GM19099 (cell line): ENCODE results near the gene LRRC23.
A peak's percentile ranks its signal among the peaks of the same experiment; 100 is the strongest.

Experiments used
- POLR2A ChIP-seq: IDR thresholded peaks from 3 replicates; pipeline ENCODE4 v1.6.1; 2011; ENCODE audit warnings: low read depth; ENCODE audit not compliant: insufficient read length; ENCODE audit errors: extremely low read depth

LRRC23 gene

GRCh38 chr12:6869049-6870021, 35.3 kb upstream of the LRRC23 start:
- no peak for TF ChIP-seq POLR2A

- peak; percentile 39 for TF ChIP-seq POLR2A
These were observed 33.3 kb upstream of the LRRC23 start for GRCh38 chr12:6871052-6871957.

GRCh38 chr12:6872073-6873048, 32.3 kb upstream of the LRRC23 start:
- TF ChIP-seq POLR2A: peak; percentile 55

- TF ChIP-seq POLR2A: no peak
These were observed 31.3 kb upstream of the LRRC23 start, which contains the start of gene SPSB2 for GRCh38 chr12:6873094-6874014. SPSB2 (minus strand) TSS chr12:6873303; CDS start chr12:6872901, 402 bp downstream.

- TF ChIP-seq POLR2A: no peak
These were observed 21.4 kb upstream of the LRRC23 start for GRCh38 chr12:6883252-6883651.

- TF ChIP-seq POLR2A: no peak
These were observed 20.9 kb upstream of the LRRC23 start for GRCh38 chr12:6883683-6884082.

GRCh38 chr12:6884539-6884938, 20.1 kb upstream of the LRRC23 start:
- TF ChIP-seq POLR2A: no peak

- no peak for TF ChIP-seq POLR2A
These were observed 17.2 kb upstream of the LRRC23 start for GRCh38 chr12:6887460-6887859.

GRCh38 chr12:6888360-6888759, 16.3 kb upstream of the LRRC23 start:
- TF ChIP-seq POLR2A: no peak

GRCh38 chr12:6890789-6891645, 13.6 kb upstream of the LRRC23 start:
- TF ChIP-seq POLR2A: peak; percentile 87

- TF ChIP-seq POLR2A: no peak
These were observed 13.0 kb upstream of the LRRC23 start for GRCh38 chr12:6891646-6892001.

GRCh38 chr12:6894321-6894720, 10.3 kb upstream of the LRRC23 start:
- TF ChIP-seq POLR2A: no peak

- TF ChIP-seq POLR2A: no peak
These were observed 7.7 kb upstream of the LRRC23 start for GRCh38 chr12:6896846-6897435.

GRCh38 chr12:6899427-6899826, 5.2 kb upstream of the LRRC23 start:
- TF ChIP-seq POLR2A: no peak
